GM18507 (cell line): ENCODE data around the gene RREB1.
"Not testable (repeated sequence)": the region's sequence is repeated elsewhere in the genome, so short reads cannot be mapped to it uniquely, and the experiment has no call there.

Experiments
- DNase-seq: peaks from one replicate; pipeline ENCODE4 v3.0.0; 2011; ENCODE audit warnings: low read depth; ENCODE audit not compliant: insufficient read length; ENCODE audit errors: extremely low spot score
- FAIRE-seq: peaks from 2 replicates; lab custom pipeline; 2011; peaks lifted over from hg19 to GRCh38; lab: Jason Lieb, UNC

The RREB1 gene

GRCh38 chr6:7157307-7157706 is 49.5 kb downstream of the RREB1 start:
- not testable (repeated sequence) for DNase-seq, FAIRE-seq

- FAIRE-seq (no peak), DNase-seq (no peak)
These were observed 50.2 kb downstream of the RREB1 start for GRCh38 chr6:7157752-7158616.

GRCh38 chr6:7159790-7160525 is 52.2 kb downstream of the RREB1 start:
- FAIRE-seq (no peak), DNase-seq (no peak)

- no peak for DNase-seq
- no peak for FAIRE-seq
These were observed 53.5 kb downstream of the RREB1 start for GRCh38 chr6:7161253-7161623.

- no peak for FAIRE-seq
- no peak for DNase-seq
These were observed 54.1 kb downstream of the RREB1 start for GRCh38 chr6:7161845-7162244.

- FAIRE-seq (no peak), DNase-seq (no peak)
These were observed 55.9 kb downstream of the RREB1 start for GRCh38 chr6:7163661-7164071.

- no peak for DNase-seq
- FAIRE-seq: no peak
These were observed 56.8 kb downstream of the RREB1 start for GRCh38 chr6:7164536-7165001.

- no peak for DNase-seq
These were observed 57.5 kb downstream of the RREB1 start for GRCh38 chr6:7165002-7165889.

GRCh38 chr6:7165890-7166267 is 58.1 kb downstream of the RREB1 start:
- FAIRE-seq (no peak), DNase-seq (no peak)

More at GRCh38 chr6:7165002-7165889, 57.5 kb downstream of the RREB1 start:
- no peak for FAIRE-seq

GRCh38 chr6:7166410-7167293 is 58.9 kb downstream of the RREB1 start:
- FAIRE-seq (no peak), DNase-seq (no peak)

GRCh38 chr6:7169296-7169721 is 61.5 kb downstream of the RREB1 start:
- FAIRE-seq (no peak), DNase-seq (no peak)

GRCh38 chr6:7170117-7170732 is 62.5 kb downstream of the RREB1 start:
- no peak for DNase-seq
- FAIRE-seq: no peak

GRCh38 chr6:7171119-7171518 is 63.4 kb downstream of the RREB1 start:
- FAIRE-seq: no peak
- DNase-seq: no peak

- FAIRE-seq (no peak), DNase-seq (no peak)
These were observed 64.0 kb downstream of the RREB1 start for GRCh38 chr6:7171733-7172132.

- DNase-seq: no peak
- FAIRE-seq: no peak
These were observed 64.9 kb downstream of the RREB1 start for GRCh38 chr6:7172649-7173048.

GRCh38 chr6:7173843-7174503 is 66.2 kb downstream of the RREB1 start:
- DNase-seq (no peak), FAIRE-seq (no peak)

- DNase-seq: no peak
- no peak for FAIRE-seq
These were observed 67.7 kb downstream of the RREB1 start for GRCh38 chr6:7175462-7175861.

GRCh38 chr6:7176208-7176607 is 68.4 kb downstream of the RREB1 start:
- DNase-seq: no peak
- no peak for FAIRE-seq
